HepG2 (cell line): Measurements from ENCODE around the gene HERC4. TPM values are rescaled to one million over a fixed set of nuclear protein-coding genes. Genes with fewer than 3 reads are reported as not detected.

Experiments
- ATAC-seq: fragments of 200-7000 bp; cut with Tn5 transposase; 3 replicates; pipeline ENCODE4 v1.9.1; 2020; ENCODE audit warnings: mild to moderate bottlenecking, moderate library complexity
- BruUV-seq: library from RNA; stranded (reverse); fragments of 400-500 nt; replicated peaks from 2 replicates; lab custom pipeline; 2021; lab: Mats Ljungman, UMichigan
- CTCF ChIA-PET: fragments of 300-600 bp; formaldehyde crosslinking; extraction: SDS; loops from one replicate; lab custom pipeline; 2021; ENCODE audit warnings: low total read pairs, inconsistent platforms, low intra/inter-chr PET ratio; lab: Yijun Ruan, JAX
- POLR2A ChIA-PET: fragments of 350-600 bp; sonication (Branson Sonifier 250); formaldehyde crosslinking; loops from one replicate; lab custom pipeline; 2020; ENCODE audit warnings: antibody characterized with exemption, inconsistent platforms; lab: Yijun Ruan, JAX
- DNase-seq: peaks from one replicate; pipeline ENCODE4 v3.0.0-alpha.2; 2015; ENCODE audit warnings: low spot score
- FAIRE-seq: peaks from 3 replicates; lab custom pipeline; 2011; peaks lifted over from hg19 to GRCh38; lab: Jason Lieb, UNC
- H2AFZ ChIP-seq: one replicate; pipeline ENCODE4 v1.6.1; 2011; ENCODE audit warnings: low read length, inconsistent platforms
- H3K27ac ChIP-seq: fragments of 300-600 bp; 3 replicates; pipeline ENCODE4 v1.8.0; 2011; ENCODE audit warnings: mixed run types, mild to moderate bottlenecking, mixed read lengths, low read length, inconsistent platforms; ENCODE audit not compliant: insufficient read depth; ENCODE audit errors: extremely low read length
- H3K27me3 ChIP-seq, 2 experiments: fragments of 200-600 bp in 1 of 2; 2 replicates in 1 of 2; 3 replicates in 1 of 2; pipeline versions ENCODE4 v1.6.0 to v1.8.0; 2011; ENCODE audit warnings: low read length in 2 of 2, mild to moderate bottlenecking in 2 of 2, moderate library complexity in 2 of 2, inconsistent platforms in 1 of 2; ENCODE audit not compliant: insufficient read depth in 2 of 2, control insufficient read depth in 1 of 2
- H3K36me3 ChIP-seq, 2 experiments: fragments of 200-600 bp in 1 of 2; replicated peaks in 1 of 2; 2 replicates in 1 of 2; 3 replicates in 1 of 2; pipeline versions ENCODE4 v1.5.1 to v1.8.0; 2011; ENCODE audit warnings: low read length in 2 of 2, inconsistent platforms in 1 of 2; ENCODE audit not compliant: insufficient read depth in 2 of 2, control insufficient read depth in 1 of 2
- H3K4me1 ChIP-seq: 2 replicates; pipeline ENCODE4 v1.5.1; 2012; ENCODE audit warnings: low read length, inconsistent platforms; ENCODE audit not compliant: insufficient read depth
- H3K4me2 ChIP-seq: 2 replicates; pipeline ENCODE4 v1.6.0; 2011; ENCODE audit warnings: low read depth, low read length, inconsistent platforms
- H3K4me3 ChIP-seq, 3 experiments: fragments of 200-600 bp in 1 of 3; sonication (generic), shearing (Covaris generic) in 1 of 3; replicated peaks in 1 of 3; 2 replicates each; pipeline ENCODE4 v1.5.1; 2011 to 2016; ENCODE audit warnings: low read length in 3 of 3, inconsistent platforms in 2 of 3, low read depth in 2 of 3, mild to moderate bottlenecking in 2 of 3, control low read depth in 1 of 3, mixed read lengths in 1 of 3; ENCODE audit not compliant: insufficient read depth in 1 of 3
- H3K79me2 ChIP-seq: one replicate; pipeline ENCODE4 v1.6.1; 2011; ENCODE audit warnings: low read length, inconsistent platforms; ENCODE audit not compliant: insufficient read depth
- H3K9ac ChIP-seq: 2 replicates; pipeline ENCODE4 v1.6.0; 2011; ENCODE audit warnings: mild to moderate bottlenecking, low read depth, low read length, inconsistent platforms; ENCODE audit not compliant: insufficient read depth
- H3K9me3 ChIP-seq: 2 replicates; pipeline ENCODE4 v1.5.1; 2012; ENCODE audit warnings: mild to moderate bottlenecking, low read length
- H4K20me1 ChIP-seq: 2 replicates; pipeline ENCODE4 v1.6.0; 2011; ENCODE audit warnings: inconsistent platforms, mild to moderate bottlenecking, low read length, moderate library complexity; ENCODE audit not compliant: insufficient read depth
- ERF ChIP-seq: IDR thresholded peaks from 2 replicates; pipeline ENCODE4 v1.6.1; 2018; ENCODE audit warnings: missing biosample characterization, missing genetic modification reagents
- KLF16 ChIP-seq, 2 experiments: sonication (generic) in 1 of 2; formaldehyde crosslinking in 1 of 2; IDR thresholded peaks; 2 replicates each; pipeline versions ENCODE4 v1.6.1 to v1.8.0; 2016 to 2023; ENCODE audit warnings: missing genetic modification reagents in 2 of 2, missing compliant biosample characterization in 1 of 2
- MTF2 ChIP-seq: sonication (generic); formaldehyde crosslinking; IDR thresholded peaks from 2 replicates; pipeline ENCODE4 v1.5.0; 2020; ENCODE audit warnings: missing genetic modification reagents, borderline replicate concordance
- ZBTB3 ChIP-seq: sonication (generic); formaldehyde crosslinking; IDR thresholded peaks from 2 replicates; pipeline ENCODE4 v1.4.0; 2020; ENCODE audit warnings: low read depth, mild to moderate bottlenecking, moderate library complexity, missing genetic modification reagents, borderline replicate concordance
- ZBTB42 ChIP-seq: sonication (generic); formaldehyde crosslinking; IDR thresholded peaks from 2 replicates; pipeline ENCODE4 v1.5.0; 2020; ENCODE audit warnings: mild to moderate bottlenecking, missing genetic modification reagents
- ZNF7 ChIP-seq: IDR thresholded peaks from 2 replicates; pipeline ENCODE4 v1.6.1; 2016; ENCODE audit warnings: missing biosample characterization, missing genetic modification reagents
- ZNF749 ChIP-seq: sonication (generic); formaldehyde crosslinking; IDR thresholded peaks from 2 replicates; pipeline ENCODE4 v1.8.0; 2022; ENCODE audit warnings: mild to moderate bottlenecking, missing genetic modification reagents, moderate library complexity, borderline replicate concordance
- WGBS: methylation state at CpG from one replicate; pipeline ENCODE4 v1.1.6; 2017; ENCODE audit warnings: low lambda C conversion rate; 5-methylcytosine and 5-hydroxymethylcytosine counted together
- in situ Hi-C: cut with HindIII; loops from 2 replicates; pipeline ENCODE4 v1.10.0; 2017; ENCODE audit warnings: low pct_unique_long_range_greater_than_20kb; ENCODE audit not compliant: extremely low pct_ligation_motif_present
- intact Hi-C: fragments of 100-400 bp; cut with micrococcal nuclease; formaldehyde crosslinking; loops from one replicate; pipeline ENCODE4 v1.10.0; 2022; ENCODE audit not compliant: unreplicated experiment
- polyA plus RNA-seq, 8 experiments: library from polyadenylated mRNA; depleted of rRNA in 3 of 8; stranded (reverse) in 7 of 8; unstranded in 1 of 8; fragments of >200 nt; fragmentation: Illumina TruSeq in 4 of 8; extraction: Trizol in 4 of 8; gene quantifications; 2 replicates each; pipeline versions ENCODE4 v1.2.1 to v1.2.3, GENCODE V29; 2011 to 2016; ENCODE audit warnings: low read depth in 4 of 8, missing spikeins in 1 of 8, mixed read lengths in 1 of 8; ENCODE audit not compliant: insufficient read depth in 1 of 8
- total RNA-seq, 5 experiments: library from RNA; depleted of rRNA; stranded (reverse); fragments of >200 nt; fragmentation: Illumina TruSeq; extraction: Trizol; gene quantifications; 2 replicates each; pipeline ENCODE4 v1.2.3, GENCODE V29; 2016; ENCODE audit warnings: low read depth in 1 of 5

HERC4 gene
- total and polyA plus RNA-seq, 2 of the 13 experiments (the other 11 are each of a cell fraction or from before 2014, with no cell fraction given), result 9.8 to 20.2 TPM

GRCh38 chr10:68095153-68095552 is 20.1 kb upstream of the HERC4 start:
- TF ChIP-seq ZNF7 (CRISPR knock-in tag), result no peak
- no peak for TF ChIP-seq MTF2
- no peak for TF ChIP-seq ZBTB3 (CRISPR knock-in tag)
- TF ChIP-seq KLF16 (CRISPR knock-in tag; IDR thresholded peaks at IDR 0.05), result no peak
- Histone ChIP-seq H3K36me3 (no peaks in the 10 kb centered on the region), H3K79me2 (no peaks in the 10 kb centered on the region), H2AFZ (no peak overlapping the region), H4K20me1 (no peaks in the 10 kb centered on the region), H3K27ac (no peak overlapping the region), H3K9me3 (no peaks in the 10 kb centered on the region), H3K4me2 (no peak overlapping the region), H3K4me3 (no peak overlapping the region), H3K9ac (no peak overlapping the region), H3K4me1 (no peaks in the 10 kb centered on the region), H3K27me3 (no peaks in the 10 kb centered on the region; a peak in 1 of 5 replicates)
- no peak for DNase-seq
- ChIA-PET CTCF (no interaction called here), POLR2A (no interaction called here)
- FAIRE-seq, result no peak
- 0% methylated on average over 2 of the region's 2 CpGs for WGBS
- in situ Hi-C loops (no loop called here), intact Hi-C loops (no loop called here)
- BruUV-seq, result no TSS peak
- no peak for ATAC-seq

- Histone ChIP-seq H2AFZ (no peak overlapping the region), H3K4me3 (no peak overlapping the region), H3K27ac (no peak overlapping the region), H4K20me1 (no peaks in the 10 kb centered on the region), H3K4me2 (no peak overlapping the region), H3K9me3 (no peaks in the 10 kb centered on the region), H3K36me3 (no peaks in the 10 kb centered on the region), H3K79me2 (no peaks in the 10 kb centered on the region), H3K27me3 (peaks cover 0 to 4% of the 10 kb centered on the region in 2 experiments; a peak in 1 of 5 replicates), H3K4me1 (no peaks in the 10 kb centered on the region), H3K9ac (no peak overlapping the region)
- BruUV-seq, result no TSS peak
- ChIA-PET CTCF (no interaction called here), POLR2A (no interaction called here)
- ATAC-seq (no peak), FAIRE-seq (no peak), DNase-seq (no peak)
- in situ Hi-C loops (no loop called here), intact Hi-C loops (no loop called here)
- TF ChIP-seq ZNF749 (no peak), ZBTB42 (CRISPR knock-in tag) (no peak), ERF (no peak)
- 22% methylated on average over 2 of the region's 2 CpGs for WGBS
Observed at GRCh38 chr10:68092512-68092911, 17.4 kb upstream of the HERC4 start.
